ENCODE measurements around the gene OR5D13. TPM values are rescaled to one million over a fixed set of nuclear protein-coding genes. Genes with fewer than 3 reads are reported as not detected.

OR5D13 gene
- total and polyA plus RNA-seq, 2 donors (not counting 3 experiments of a cell fraction or from before 2014, with no cell fraction given) = not detected

DNA sequence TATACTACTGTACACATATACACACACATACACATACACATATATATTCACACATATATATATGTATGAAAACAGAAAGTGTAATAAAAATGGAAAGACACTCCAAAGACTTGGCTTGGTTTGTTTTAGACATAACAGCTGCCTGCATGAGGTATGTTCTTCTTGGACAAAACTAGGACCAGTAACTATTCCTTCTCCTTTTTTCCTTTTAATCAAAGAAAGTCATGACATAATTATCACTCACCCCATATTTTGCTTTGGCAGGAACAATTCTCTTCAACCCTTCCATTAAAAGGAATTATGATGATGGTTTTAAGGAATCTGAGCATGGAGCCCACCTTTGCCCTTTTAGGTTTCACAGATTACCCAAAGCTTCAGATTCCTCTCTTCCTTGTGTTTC, 22.0 kb downstream of the OR5D13 start, which contains the start of gene OR5D14:
Gene OR5D14, plus strand, starts transcription at position 301 of the 400 bp plus-strand sequence. Its CDS starts 0 bp downstream, at position 301.
- BruUV-seq (replicated peaks) = no TSS peak
- Histone ChIP-seq H2AFZ (ENCODE audit: low read depth, low read length) (no peak within 1 kb of the TSS), H4K20me1 (replicated peaks; ENCODE audit: control insufficient read depth, extremely low read depth, insufficient read depth, low read length) (no peaks in the 10 kb centered on the region), H3K4me2 (ENCODE audit: insufficient read depth, low read length) (no peak within 1 kb of the TSS), H3K9ac (replicated peaks; ENCODE audit: extremely low read depth, insufficient read depth, low read length) (no peak within 1 kb of the TSS), H3K4me3 (replicated peaks in 1 of 3; ENCODE audit: insufficient read depth in 1 of 3, low read depth in 1 of 3, low read length in 3 of 3) (no peak within 1 kb of the TSS), H3K9me1 (replicated peaks; ENCODE audit: control insufficient read depth, extremely low read depth, insufficient read depth, low read length) (no peaks in the 10 kb centered on the region), H3K79me2 (ENCODE audit: control insufficient read depth, insufficient read depth, low read length) (no peaks in the 10 kb centered on the region), H3K4me1 (ENCODE audit: control insufficient read depth, extremely low read depth, insufficient read depth, low read length) (no peaks in the 10 kb centered on the region), H3K9me3 (replicated peaks; ENCODE audit: control insufficient read depth, insufficient read depth, low read length) (no peaks in the 10 kb centered on the region), H3K27me3 (ENCODE audit: control insufficient read depth in 2 of 2, insufficient read depth in 2 of 2, low read length in 2 of 2) (no peaks in the 10 kb centered on the region), H3K27ac (ENCODE audit: insufficient read depth, low read depth, low read length) (no peak within 1 kb of the TSS), H3K36me3 (ENCODE audit: control insufficient read depth in 2 of 2, extremely low read depth in 1 of 2, insufficient read depth in 2 of 2, low read length in 2 of 2) (no peaks in the 10 kb centered on the region)
- ChIA-PET POLR2A (no interaction called here), CTCF (no interaction called here)
- DNase-seq (ENCODE audit: low read depth, low spot score) (no peak), FAIRE-seq (no peak)
- intact Hi-C loops (cut with micrococcal nuclease) = no loop called here
- dilution Hi-C loops (cut with MboI; ENCODE audit: extremely low pct_ligation_motif_present, low sequenced_read_pairs) = no loop called here
- TF ChIP-seq FOS (IDR thresholded peaks at IDR 0.05; ENCODE audit: borderline replicate concordance, insufficient read depth, low read length) (no peak), POLR2AphosphoS5 (IDR thresholded peaks at IDR 0.05; ENCODE audit: insufficient read depth, low read depth, low read length) (no peak), GATA2 (IDR thresholded peaks at IDR 0.05; ENCODE audit: insufficient read depth, insufficient read length, low read depth, low read length) (no peak), EZH2 (IDR thresholded peaks at IDR 0.05; ENCODE audit: borderline replicate concordance, low read depth, low read length, severe bottlenecking) (no peak), MYC (IDR thresholded peaks at IDR 0.05; ENCODE audit: low read depth, low read length) (no peak), JUN (IDR thresholded peaks at IDR 0.05; ENCODE audit: borderline replicate concordance, insufficient read depth, insufficient read length, low read depth) (no peak), POLR2A (IDR thresholded peaks at IDR 0.05; ENCODE audit: low read depth, low read length) (no peak)
- TF ChIP-seq, protein P1, sequence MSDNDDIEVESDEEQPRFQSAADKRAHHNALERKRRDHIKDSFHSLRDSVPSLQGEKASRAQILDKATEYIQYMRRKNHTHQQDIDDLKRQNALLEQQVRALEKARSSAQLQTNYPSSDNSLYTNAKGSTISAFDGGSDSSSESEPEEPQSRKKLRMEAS (IDR thresholded peaks at IDR 0.05; ENCODE audit: insufficient read depth, insufficient read length) = no peak
- TF ChIP-seq, protein P2, sequence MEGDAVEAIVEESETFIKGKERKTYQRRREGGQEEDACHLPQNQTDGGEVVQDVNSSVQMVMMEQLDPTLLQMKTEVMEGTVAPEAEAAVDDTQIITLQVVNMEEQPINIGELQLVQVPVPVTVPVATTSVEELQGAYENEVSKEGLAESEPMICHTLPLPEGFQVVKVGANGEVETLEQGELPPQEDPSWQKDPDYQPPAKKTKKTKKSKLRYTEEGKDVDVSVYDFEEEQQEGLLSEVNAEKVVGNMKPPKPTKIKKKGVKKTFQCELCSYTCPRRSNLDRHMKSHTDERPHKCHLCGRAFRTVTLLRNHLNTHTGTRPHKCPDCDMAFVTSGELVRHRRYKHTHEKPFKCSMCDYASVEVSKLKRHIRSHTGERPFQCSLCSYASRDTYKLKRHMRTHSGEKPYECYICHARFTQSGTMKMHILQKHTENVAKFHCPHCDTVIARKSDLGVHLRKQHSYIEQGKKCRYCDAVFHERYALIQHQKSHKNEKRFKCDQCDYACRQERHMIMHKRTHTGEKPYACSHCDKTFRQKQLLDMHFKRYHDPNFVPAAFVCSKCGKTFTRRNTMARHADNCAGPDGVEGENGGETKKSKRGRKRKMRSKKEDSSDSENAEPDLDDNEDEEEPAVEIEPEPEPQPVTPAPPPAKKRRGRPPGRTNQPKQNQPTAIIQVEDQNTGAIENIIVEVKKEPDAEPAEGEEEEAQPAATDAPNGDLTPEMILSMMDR (IDR thresholded peaks at IDR 0.05; ENCODE audit: extremely low read depth in 1 of 2, insufficient read depth in 1 of 2, low read depth in 1 of 2, low read length in 2 of 2) = no peak
